Esophagus squamous epithelium (tissue), 4 donors: ENCODE data around the gene RRAS2.

Experiments used
- POLR2A ChIP-seq, 4 donors: fragments of 450-650 bp; IDR thresholded peaks; one replicate each; pipeline ENCODE4 v1.6.1; 2017; ENCODE audit warnings: antibody characterized with exemption in 4 of 4, mild to moderate bottlenecking in 4 of 4, moderate library complexity in 3 of 4
- TF ChIP-seq, protein P1 (sequence below), 6 experiments: fragments of 450-650 bp in 4 of 6; fragments of 200-600 bp in 2 of 6; sonication (generic) in 2 of 6; IDR thresholded peaks; one replicate each; pipeline ENCODE4 v1.5.1; 2016 to 2019; ENCODE audit warnings: antibody characterized with exemption in 6 of 6, mild to moderate bottlenecking in 4 of 6, moderate library complexity in 4 of 6

DNA sequence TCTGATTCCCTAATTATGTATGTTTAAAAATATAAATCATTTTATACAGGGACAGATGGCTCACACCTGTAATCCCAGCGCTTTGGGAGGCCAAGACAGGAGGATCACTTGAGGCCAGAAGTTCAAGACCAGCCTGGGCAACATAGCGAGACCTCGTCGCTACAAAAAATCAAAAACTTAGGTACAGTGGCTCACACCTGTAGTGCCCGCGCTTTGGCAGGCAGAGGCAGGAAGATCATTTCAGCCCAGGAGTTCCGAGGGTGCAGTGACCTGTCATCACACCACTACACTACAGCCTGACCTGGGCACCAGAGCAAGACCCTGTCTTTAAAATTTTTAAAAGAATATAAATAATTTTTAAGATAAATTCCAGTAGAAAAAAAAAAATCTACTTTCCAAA lies 11.5 kb downstream of the RRAS2 start:
- TF ChIP-seq, protein P1, sequence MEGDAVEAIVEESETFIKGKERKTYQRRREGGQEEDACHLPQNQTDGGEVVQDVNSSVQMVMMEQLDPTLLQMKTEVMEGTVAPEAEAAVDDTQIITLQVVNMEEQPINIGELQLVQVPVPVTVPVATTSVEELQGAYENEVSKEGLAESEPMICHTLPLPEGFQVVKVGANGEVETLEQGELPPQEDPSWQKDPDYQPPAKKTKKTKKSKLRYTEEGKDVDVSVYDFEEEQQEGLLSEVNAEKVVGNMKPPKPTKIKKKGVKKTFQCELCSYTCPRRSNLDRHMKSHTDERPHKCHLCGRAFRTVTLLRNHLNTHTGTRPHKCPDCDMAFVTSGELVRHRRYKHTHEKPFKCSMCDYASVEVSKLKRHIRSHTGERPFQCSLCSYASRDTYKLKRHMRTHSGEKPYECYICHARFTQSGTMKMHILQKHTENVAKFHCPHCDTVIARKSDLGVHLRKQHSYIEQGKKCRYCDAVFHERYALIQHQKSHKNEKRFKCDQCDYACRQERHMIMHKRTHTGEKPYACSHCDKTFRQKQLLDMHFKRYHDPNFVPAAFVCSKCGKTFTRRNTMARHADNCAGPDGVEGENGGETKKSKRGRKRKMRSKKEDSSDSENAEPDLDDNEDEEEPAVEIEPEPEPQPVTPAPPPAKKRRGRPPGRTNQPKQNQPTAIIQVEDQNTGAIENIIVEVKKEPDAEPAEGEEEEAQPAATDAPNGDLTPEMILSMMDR (IDR thresholded peaks at IDR 0.05), result no peak
- no peak for TF ChIP-seq POLR2A (IDR thresholded peaks at IDR 0.05)
